ENCODE measurements around the gene POLR3K.

- TF ChIP-seq CTCF (IDR thresholded peaks at IDR 0.05; ENCODE audit: low read length) = no peak
- no peak for TF ChIP-seq EZH2 (IDR thresholded peaks at IDR 0.05; ENCODE audit: borderline replicate concordance, low read length)
These were observed 5.4 kb upstream of the POLR3K start for GRCh38 chr16:58491-59439.

All from OCI-LY1 (cell line).